ENCODE data around the gene ARHGAP10. TPM values are rescaled to one million over a fixed set of nuclear protein-coding genes. Genes with fewer than 3 reads are reported as not detected.
A peak's percentile ranks its signal among the peaks of the same experiment; 100 is the strongest.

The ARHGAP10 gene
- total and polyA plus RNA-seq, 10 of the 15 experiments (the other 5 are each of a cell fraction or from before 2014, with no cell fraction given), result 1.3 to 25.8 (median 17.2) TPM

DNA sequence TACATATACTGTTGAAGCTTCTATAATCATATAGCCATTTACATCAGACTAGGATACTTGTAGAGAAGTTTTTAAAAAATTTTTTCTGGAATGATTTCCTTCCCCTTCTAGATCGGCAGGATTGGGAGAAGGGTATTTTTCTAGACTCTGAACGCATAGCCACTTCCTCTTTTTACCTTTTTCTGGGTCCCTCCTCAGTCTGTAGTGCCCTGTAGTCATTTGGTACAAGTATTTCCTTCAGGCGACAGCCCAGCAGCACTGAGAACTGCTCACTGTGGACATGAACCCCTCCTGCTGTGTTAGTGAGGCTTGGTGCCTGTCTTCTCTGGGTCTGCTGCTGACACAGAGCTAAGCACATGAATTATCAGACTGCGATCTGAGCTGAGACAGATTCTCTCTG is 255.4 kb downstream of the ARHGAP10 start:
- no peak for FAIRE-seq

DNA sequence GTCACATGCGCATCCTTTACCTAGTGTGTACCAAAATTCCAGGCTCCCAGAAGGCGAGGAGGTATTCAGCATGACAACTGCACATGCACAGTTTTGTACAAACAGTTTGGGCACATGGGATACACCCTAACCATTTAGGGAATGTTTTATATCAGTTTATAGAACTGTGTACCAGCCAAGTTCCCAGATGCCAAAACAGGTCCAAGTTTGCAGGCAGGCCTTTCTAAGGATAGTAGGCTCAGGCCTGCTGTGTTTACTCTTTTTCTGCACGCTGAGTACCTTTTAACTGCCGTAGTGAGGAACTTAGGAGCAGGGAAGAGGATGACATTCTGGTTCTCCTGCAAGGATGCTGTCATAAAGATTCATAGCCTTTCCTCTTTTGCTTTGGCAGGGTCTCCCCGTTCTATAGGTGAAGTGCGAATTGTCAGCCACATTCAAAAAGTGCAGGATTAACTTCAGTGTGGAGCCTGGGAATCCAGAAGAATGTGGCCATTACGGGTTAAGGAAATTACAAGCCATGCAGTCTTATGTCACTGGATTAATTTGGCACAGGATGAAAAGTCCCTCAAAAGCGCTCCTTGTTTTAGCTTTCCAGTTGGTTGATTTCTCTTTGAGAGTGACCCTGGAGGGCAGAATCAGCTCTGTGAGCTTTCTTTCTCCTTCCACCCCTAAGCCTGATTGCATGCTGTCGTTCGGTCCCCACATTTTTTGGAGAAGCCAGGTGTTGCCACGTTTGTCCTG is 259.8 kb downstream of the ARHGAP10 start:
- WGBS (ENCODE audit: insufficient coverage, insufficient replicate concordance, low lambda C conversion rate, missing lambda C conversion rate), result 61% methylated on average over 11 of the region's 11 CpGs
- no peak for FAIRE-seq
- POLR2A ChIA-PET, result no interaction called here
- Histone ChIP-seq H3K4me2 (ENCODE audit: control insufficient read depth, insufficient read depth) (no peak overlapping the region), H3K27me3 (replicated peaks in 1 of 2; ENCODE audit: control insufficient read depth in 2 of 2, insufficient read depth in 2 of 2, low read length in 1 of 2) (no peaks in the 10 kb centered on the region), H3K4me3 (no peak overlapping the region), H4K20me1 (ENCODE audit: control insufficient read depth, insufficient read depth) (no peaks in the 10 kb centered on the region), H3K36me3 (ENCODE audit: control insufficient read depth in 2 of 2, insufficient read depth in 2 of 2, low read length in 1 of 2) (no peaks in the 10 kb centered on the region; a peak in 1 of 4 replicates), H3K27ac (ENCODE audit: control insufficient read depth, insufficient read depth) (no peak overlapping the region), H3K4me1 (ENCODE audit: control insufficient read depth, insufficient read depth, low read length) (no peaks in the 10 kb centered on the region), H2AFZ (ENCODE audit: control insufficient read depth, low read depth, low read length) (no peak overlapping the region), H3K79me2 (ENCODE audit: control insufficient read depth, insufficient read depth, low read length) (no peaks in the 10 kb centered on the region), H3K9me3 (replicated peaks; ENCODE audit: control insufficient read depth, insufficient read depth, low read length) (no peaks in the 10 kb centered on the region), H3K9ac (ENCODE audit: control insufficient read depth, insufficient read depth, low read length) (no peak overlapping the region)
- TF ChIP-seq ZNF24 (IDR thresholded peaks at IDR 0.05) (no peak), EZH2 (IDR thresholded peaks at IDR 0.05; ENCODE audit: borderline replicate concordance, control insufficient read depth, low read depth, low read length) (no peak)
- in situ Hi-C loops (cut with MboI), result no loop called here
- intact Hi-C loops (cut with micrococcal nuclease; ENCODE audit: unreplicated experiment), result no loop called here
- SMC1A ChIA-PET (ENCODE audit: uncharacterized antibody, unreplicated experiment), result no interaction called here
- RAD21 ChIA-PET (ENCODE audit: unreplicated experiment), result no interaction called here
- DNase-seq (ENCODE audit: low read depth, low spot score), result no peak
- CTCF ChIA-PET, result no interaction called here
- ATAC-seq, result no peak
- no TSS peak for BruUV-seq (replicated peaks)

More for the DNA sequence above, 255.4 kb downstream of the ARHGAP10 start:
- peaks cover 0 to 8% of the 10 kb centered on the region in 2 experiments; a peak in 2 of 4 replicates for H3K36me3 ChIP-seq (ENCODE audit: control insufficient read depth in 2 of 2, insufficient read depth in 2 of 2, low read length in 1 of 2)
- 0 out of 2 replicates have a peak, but pooled peaks cover 3% of the 10 kb centered on the region for H4K20me1 ChIP-seq (ENCODE audit: control insufficient read depth, insufficient read depth)
- peaks cover 4% of the 10 kb centered on the region; the same call in 2 of the 3 replicates for H3K9me3 ChIP-seq (replicated peaks; ENCODE audit: control insufficient read depth, insufficient read depth, low read length)
- in situ Hi-C loops (cut with MboI) (no loop called here), intact Hi-C loops (cut with micrococcal nuclease; ENCODE audit: unreplicated experiment) (no loop called here)
- ChIA-PET CTCF (no interaction called here), RAD21 (ENCODE audit: unreplicated experiment) (no interaction called here), SMC1A (ENCODE audit: uncharacterized antibody, unreplicated experiment) (interaction anchor here (0.7 to 1.1 kb wide), 2 partner anchors 30 to 67 kb away, joined by 3 to 4 read pairs; no protein-coding TSS in a partner anchor), POLR2A (interaction anchor here (0.5 kb wide), 1 partner anchor 40 kb away, joined by 6 read pairs; no protein-coding TSS in a partner anchor)
- H3K4me3 ChIP-seq, result no peak overlapping the region
- no peak for DNase-seq (ENCODE audit: low read depth, low spot score)
- ATAC-seq, result peak; percentile 77
- no peaks in the 10 kb centered on the region; the same call in 1 of the 2 replicates for H3K79me2 ChIP-seq (ENCODE audit: control insufficient read depth, insufficient read depth, low read length)
- no TSS peak for BruUV-seq (replicated peaks)
- no peak overlapping the region for H3K27ac ChIP-seq (ENCODE audit: control insufficient read depth, insufficient read depth)
- H3K27me3 ChIP-seq (replicated peaks in 1 of 2; ENCODE audit: control insufficient read depth in 2 of 2, insufficient read depth in 2 of 2, low read length in 1 of 2), result no peaks in the 10 kb centered on the region
- TF ChIP-seq, protein P1, sequence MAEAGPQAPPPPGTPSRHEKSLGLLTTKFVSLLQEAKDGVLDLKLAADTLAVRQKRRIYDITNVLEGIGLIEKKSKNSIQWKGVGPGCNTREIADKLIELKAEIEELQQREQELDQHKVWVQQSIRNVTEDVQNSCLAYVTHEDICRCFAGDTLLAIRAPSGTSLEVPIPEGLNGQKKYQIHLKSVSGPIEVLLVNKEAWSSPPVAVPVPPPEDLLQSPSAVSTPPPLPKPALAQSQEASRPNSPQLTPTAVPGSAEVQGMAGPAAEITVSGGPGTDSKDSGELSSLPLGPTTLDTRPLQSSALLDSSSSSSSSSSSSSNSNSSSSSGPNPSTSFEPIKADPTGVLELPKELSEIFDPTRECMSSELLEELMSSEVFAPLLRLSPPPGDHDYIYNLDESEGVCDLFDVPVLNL (IDR thresholded peaks at IDR 0.05; ENCODE audit: low read depth, low read length), result no peak
- peak; percentile 94 for TF ChIP-seq SPI1 (IDR thresholded peaks at IDR 0.05; ENCODE audit: borderline replicate concordance, insufficient read depth, low read depth, low read length)
- 0 out of 2 replicates have a peak, but pooled peaks have one; percentile 11 for TF ChIP-seq IKZF1 (conservative IDR thresholded peaks at IDR 0.05)
- no peak overlapping the region for H3K9ac ChIP-seq (ENCODE audit: control insufficient read depth, insufficient read depth, low read length)
- no peak overlapping the region for H2AFZ ChIP-seq (ENCODE audit: control insufficient read depth, low read depth, low read length)
- no peak overlapping the region for H3K4me2 ChIP-seq (ENCODE audit: control insufficient read depth, insufficient read depth)
- H3K4me1 ChIP-seq (ENCODE audit: control insufficient read depth, insufficient read depth, low read length), result no peaks in the 10 kb centered on the region
- 26% methylated on average over 4 of the region's 4 CpGs for WGBS (ENCODE audit: insufficient coverage, insufficient replicate concordance, low lambda C conversion rate, missing lambda C conversion rate)

Data from GM12878 (cell line).